Measurements from ENCODE around the gene HDAC4. TPM values are rescaled to one million over a fixed set of nuclear protein-coding genes. Genes with fewer than 3 reads are reported as not detected.

The HDAC4 gene
- total RNA-seq, 4 donors from 2014 or later, result 51.4 to 107 (median 70.8) TPM

DNA sequence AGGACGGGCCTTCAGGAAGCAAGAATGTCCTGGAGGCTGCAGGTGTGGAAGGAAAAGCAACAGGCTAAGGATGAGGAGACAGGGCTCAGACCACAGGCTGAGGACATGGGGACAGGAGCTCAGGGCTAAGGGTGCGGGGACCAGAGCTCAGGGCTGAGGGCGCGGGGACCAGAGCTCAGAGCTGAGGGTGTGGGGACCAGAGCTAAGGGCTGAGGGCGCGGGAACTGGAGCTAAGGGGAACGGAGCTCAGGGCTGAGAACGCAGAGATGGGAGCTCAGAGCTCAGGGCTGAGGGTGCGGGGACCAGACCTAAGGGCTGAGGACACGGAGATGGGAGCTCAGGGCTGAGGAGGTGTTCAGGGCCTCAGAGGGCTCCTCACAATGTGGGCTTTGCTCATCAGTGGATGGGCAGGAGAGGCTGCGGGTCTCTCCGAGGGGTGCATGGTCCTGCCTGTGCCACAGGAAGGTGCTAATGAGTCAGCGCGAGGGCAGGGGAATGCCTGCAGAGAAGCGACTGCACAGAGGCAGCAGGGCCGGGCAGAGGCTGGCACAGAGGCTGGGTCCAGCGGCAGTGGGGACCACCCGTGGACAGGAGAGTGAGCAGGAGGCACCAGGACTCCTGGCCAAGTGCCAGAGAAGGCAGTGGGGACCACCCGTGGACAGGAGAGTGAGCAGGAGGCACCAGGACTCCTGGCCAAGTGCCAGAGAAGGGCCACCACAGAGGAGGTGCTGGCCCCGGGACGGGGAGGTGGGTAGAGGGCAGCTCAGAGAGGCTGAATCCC is 281.3 kb downstream of the HDAC4 start:
- peaks cover 6% of the 10 kb centered on the region for H3K4me1 ChIP-seq
- 89% methylated on average over 16 of the region's 21 CpGs for WGBS
- no peaks in the 10 kb centered on the region for H3K9me3 ChIP-seq
- H3K27ac ChIP-seq, result no peak overlapping the region
- H3K36me3 ChIP-seq, result peaks cover 11% of the 10 kb centered on the region
- TF ChIP-seq EP300 (IDR thresholded peaks at IDR 0.05) (no peak), POLR2A (IDR thresholded peaks at IDR 0.05) (no peak), POLR2AphosphoS5 (IDR thresholded peaks at IDR 0.05) (no peak)
- TF ChIP-seq, protein P1, sequence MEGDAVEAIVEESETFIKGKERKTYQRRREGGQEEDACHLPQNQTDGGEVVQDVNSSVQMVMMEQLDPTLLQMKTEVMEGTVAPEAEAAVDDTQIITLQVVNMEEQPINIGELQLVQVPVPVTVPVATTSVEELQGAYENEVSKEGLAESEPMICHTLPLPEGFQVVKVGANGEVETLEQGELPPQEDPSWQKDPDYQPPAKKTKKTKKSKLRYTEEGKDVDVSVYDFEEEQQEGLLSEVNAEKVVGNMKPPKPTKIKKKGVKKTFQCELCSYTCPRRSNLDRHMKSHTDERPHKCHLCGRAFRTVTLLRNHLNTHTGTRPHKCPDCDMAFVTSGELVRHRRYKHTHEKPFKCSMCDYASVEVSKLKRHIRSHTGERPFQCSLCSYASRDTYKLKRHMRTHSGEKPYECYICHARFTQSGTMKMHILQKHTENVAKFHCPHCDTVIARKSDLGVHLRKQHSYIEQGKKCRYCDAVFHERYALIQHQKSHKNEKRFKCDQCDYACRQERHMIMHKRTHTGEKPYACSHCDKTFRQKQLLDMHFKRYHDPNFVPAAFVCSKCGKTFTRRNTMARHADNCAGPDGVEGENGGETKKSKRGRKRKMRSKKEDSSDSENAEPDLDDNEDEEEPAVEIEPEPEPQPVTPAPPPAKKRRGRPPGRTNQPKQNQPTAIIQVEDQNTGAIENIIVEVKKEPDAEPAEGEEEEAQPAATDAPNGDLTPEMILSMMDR (IDR thresholded peaks at IDR 0.05), result no peak
- no peaks in the 10 kb centered on the region for H3K27me3 ChIP-seq
- no peak overlapping the region for H3K4me3 ChIP-seq
- no peak for DNase-seq (ENCODE audit: low spot score in 2 of 2)

DNA sequence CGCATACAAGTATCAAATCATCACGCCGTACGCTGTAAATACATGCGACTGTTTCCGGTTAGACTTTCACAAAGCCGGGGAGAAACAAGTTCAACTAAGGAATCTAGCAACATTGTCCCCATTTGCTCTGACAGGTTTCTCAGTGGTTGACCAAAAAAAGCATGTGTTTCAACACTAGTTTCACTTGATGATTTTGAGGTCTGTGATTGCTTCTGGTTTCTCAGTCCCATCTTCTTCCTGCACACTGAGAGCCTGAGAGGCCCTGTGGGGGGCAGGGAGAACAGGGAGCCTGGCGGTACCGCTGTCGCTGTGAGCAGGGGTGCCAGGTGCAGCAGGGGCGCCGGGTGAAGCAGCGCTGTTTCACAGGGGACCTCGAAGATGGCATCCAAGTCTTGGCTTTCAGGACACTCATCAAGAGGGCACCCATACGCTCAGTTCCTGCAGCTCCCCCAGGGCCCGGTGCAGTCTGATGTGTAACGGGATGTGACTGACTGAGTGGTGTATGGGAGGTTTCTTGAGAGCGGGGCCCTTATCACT is 282.1 kb downstream of the HDAC4 start:
- no peak for DNase-seq (ENCODE audit: low spot score in 2 of 2)
- 84% methylated on average over 18 of the region's 18 CpGs for WGBS
- no peaks in the 10 kb centered on the region for H3K9me3 ChIP-seq
- peaks cover 14% of the 10 kb centered on the region for H3K4me1 ChIP-seq
- H3K4me3 ChIP-seq, result no peak overlapping the region
- peaks cover 3% of the 10 kb centered on the region for H3K36me3 ChIP-seq
- H3K27ac ChIP-seq, result no peak overlapping the region
- TF ChIP-seq POLR2AphosphoS5 (IDR thresholded peaks at IDR 0.05), result no peak
- no peak for TF ChIP-seq POLR2A (IDR thresholded peaks at IDR 0.05)
- no peak for TF ChIP-seq EP300 (IDR thresholded peaks at IDR 0.05)
- TF ChIP-seq, protein P1 (IDR thresholded peaks at IDR 0.05), result no peak
- H3K27me3 ChIP-seq, result no peaks in the 10 kb centered on the region

DNA sequence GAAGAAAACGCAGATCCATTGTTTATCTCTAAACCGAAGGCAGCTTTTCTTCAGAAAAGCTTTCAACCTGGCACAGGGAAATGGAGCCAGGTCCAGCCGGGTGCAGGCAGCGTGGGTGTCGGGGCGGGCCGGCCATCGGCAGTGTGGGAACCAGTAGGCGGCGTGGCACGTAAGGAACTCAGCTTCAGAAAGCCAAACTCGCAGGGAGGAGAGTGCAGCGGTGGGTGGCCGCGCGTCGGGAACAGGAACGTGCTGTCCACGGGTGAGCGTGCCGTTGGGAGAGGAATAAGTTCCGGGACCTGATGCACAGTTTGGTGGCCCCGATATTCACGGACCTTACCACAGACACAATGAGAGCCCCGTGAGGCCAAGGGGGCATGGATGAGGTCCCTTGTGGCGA is 282.6 kb downstream of the HDAC4 start:
- WGBS, result 96% methylated on average over 26 of the region's 26 CpGs
- no peak overlapping the region for H3K27ac ChIP-seq
- no peaks in the 10 kb centered on the region for H3K27me3 ChIP-seq
- no peak for TF ChIP-seq EP300 (IDR thresholded peaks at IDR 0.05)
- TF ChIP-seq POLR2A (IDR thresholded peaks at IDR 0.05), result no peak
- TF ChIP-seq, protein P1 (IDR thresholded peaks at IDR 0.05), result no peak
- TF ChIP-seq POLR2AphosphoS5 (IDR thresholded peaks at IDR 0.05), result no peak
- H3K4me1 ChIP-seq, result peaks cover 18% of the 10 kb centered on the region
- H3K4me3 ChIP-seq, result no peak overlapping the region
- no peaks in the 10 kb centered on the region for H3K9me3 ChIP-seq
- no peaks in the 10 kb centered on the region for H3K36me3 ChIP-seq
- no peak for DNase-seq (ENCODE audit: low spot score in 2 of 2)

DNA sequence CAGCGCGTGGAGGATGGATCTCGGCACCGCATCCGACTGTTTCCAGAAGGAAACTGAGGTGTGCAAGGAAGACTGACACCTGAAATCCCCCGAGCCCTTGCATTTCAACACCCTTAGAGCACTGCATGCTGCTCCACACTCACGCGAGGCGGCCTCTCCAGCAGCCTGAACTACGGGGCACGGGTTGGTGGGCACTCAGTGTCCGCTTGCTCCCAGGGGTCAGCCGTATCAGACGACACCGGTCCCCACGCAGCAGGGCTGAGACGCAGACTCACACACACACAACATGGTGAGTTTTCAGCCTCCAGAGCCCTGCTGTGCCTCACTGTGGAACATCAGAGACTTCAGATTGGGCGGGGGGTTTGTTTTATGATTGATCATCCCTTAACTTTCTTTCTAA is 283.0 kb downstream of the HDAC4 start:
- no peak for TF ChIP-seq EP300 (IDR thresholded peaks at IDR 0.05)
- TF ChIP-seq POLR2AphosphoS5 (IDR thresholded peaks at IDR 0.05), result no peak
- TF ChIP-seq, protein P1 (IDR thresholded peaks at IDR 0.05), result no peak
- no peak for TF ChIP-seq POLR2A (IDR thresholded peaks at IDR 0.05)
- H3K4me3 ChIP-seq, result no peak overlapping the region
- no peaks in the 10 kb centered on the region for H3K36me3 ChIP-seq
- H3K9me3 ChIP-seq, result no peaks in the 10 kb centered on the region
- no peaks in the 10 kb centered on the region for H3K27me3 ChIP-seq
- H3K4me1 ChIP-seq, result peaks cover 22% of the 10 kb centered on the region
- DNase-seq (ENCODE audit: low spot score in 2 of 2), result no peak
- WGBS, result 97% methylated on average over 18 of the region's 18 CpGs
- no peak overlapping the region for H3K27ac ChIP-seq

DNA sequence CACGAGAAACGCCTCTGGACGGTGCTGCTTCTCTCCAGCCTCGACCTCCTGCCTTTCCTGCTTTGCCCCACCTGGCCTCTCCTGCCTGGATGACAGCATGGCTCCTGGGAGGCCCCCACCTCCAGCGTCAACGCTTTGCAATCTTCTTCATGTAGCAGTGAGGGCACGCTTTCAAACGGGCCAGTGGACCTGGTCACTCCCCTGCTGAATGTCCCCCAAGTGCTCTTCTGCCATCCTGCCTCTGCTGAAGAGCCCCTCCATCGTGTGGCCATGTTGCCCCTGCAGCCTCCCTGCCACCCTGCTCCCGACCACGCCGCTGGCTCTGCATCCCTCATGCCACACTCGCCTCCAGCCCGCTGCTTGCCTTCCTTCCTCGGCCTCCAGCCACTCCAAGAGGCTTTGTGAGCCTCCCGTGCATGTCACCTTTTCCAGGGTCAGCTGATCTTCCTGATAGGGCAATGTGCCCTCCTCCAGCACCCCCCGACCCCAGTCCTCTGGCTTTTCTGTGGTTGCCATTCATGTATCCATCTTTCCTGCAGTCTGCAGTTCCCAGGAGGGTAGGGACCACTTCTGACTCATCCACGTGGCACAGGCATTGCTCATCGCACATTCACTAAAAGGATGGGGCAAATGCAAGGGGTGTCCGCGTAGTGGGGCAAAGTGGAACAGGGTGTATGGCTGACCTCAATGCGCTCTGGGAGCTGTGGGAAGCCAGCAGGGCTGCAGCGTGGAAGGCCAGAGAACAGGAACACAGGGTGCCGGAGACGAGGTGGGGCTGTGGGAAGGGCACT is 284.2 kb downstream of the HDAC4 start:
- H3K4me1 ChIP-seq, result peaks cover 22% of the 10 kb centered on the region
- DNase-seq (ENCODE audit: low spot score in 2 of 2), result no peak
- no peaks in the 10 kb centered on the region for H3K27me3 ChIP-seq
- WGBS, result 90% methylated on average over 25 of the region's 25 CpGs
- H3K27ac ChIP-seq, result no peak overlapping the region
- peaks cover 4% of the 10 kb centered on the region for H3K36me3 ChIP-seq
- TF ChIP-seq EP300 (IDR thresholded peaks at IDR 0.05) (no peak), POLR2AphosphoS5 (IDR thresholded peaks at IDR 0.05) (no peak)
- TF ChIP-seq, protein P1 (IDR thresholded peaks at IDR 0.05), result no peak
- H3K4me3 ChIP-seq, result no peak overlapping the region
- H3K9me3 ChIP-seq, result no peaks in the 10 kb centered on the region
